Uterus (tissue), 2 donors: ENCODE data around the gene ARMH3.

Experiments used
- POLR2A ChIP-seq, 2 donors: fragments of 450-650 bp; IDR thresholded peaks; one replicate each; pipeline ENCODE4 v1.6.1; 2016; ENCODE audit warnings: antibody characterized with exemption in 2 of 2, mild to moderate bottlenecking in 1 of 2, moderate library complexity in 1 of 2
- TF ChIP-seq, protein P1 (sequence below), 4 experiments: fragments of 200-600 bp in 2 of 4; fragments of 450-650 bp in 2 of 4; sonication (generic) in 2 of 4; IDR thresholded peaks; one replicate each; pipeline ENCODE4 v1.5.1; 2016 to 2019; ENCODE audit warnings: antibody characterized with exemption in 4 of 4, mild to moderate bottlenecking in 2 of 4, moderate library complexity in 1 of 4

GRCh38 chr10:101803511-101803910 is 252.5 kb downstream of the ARMH3 start:
- TF ChIP-seq, protein P1, sequence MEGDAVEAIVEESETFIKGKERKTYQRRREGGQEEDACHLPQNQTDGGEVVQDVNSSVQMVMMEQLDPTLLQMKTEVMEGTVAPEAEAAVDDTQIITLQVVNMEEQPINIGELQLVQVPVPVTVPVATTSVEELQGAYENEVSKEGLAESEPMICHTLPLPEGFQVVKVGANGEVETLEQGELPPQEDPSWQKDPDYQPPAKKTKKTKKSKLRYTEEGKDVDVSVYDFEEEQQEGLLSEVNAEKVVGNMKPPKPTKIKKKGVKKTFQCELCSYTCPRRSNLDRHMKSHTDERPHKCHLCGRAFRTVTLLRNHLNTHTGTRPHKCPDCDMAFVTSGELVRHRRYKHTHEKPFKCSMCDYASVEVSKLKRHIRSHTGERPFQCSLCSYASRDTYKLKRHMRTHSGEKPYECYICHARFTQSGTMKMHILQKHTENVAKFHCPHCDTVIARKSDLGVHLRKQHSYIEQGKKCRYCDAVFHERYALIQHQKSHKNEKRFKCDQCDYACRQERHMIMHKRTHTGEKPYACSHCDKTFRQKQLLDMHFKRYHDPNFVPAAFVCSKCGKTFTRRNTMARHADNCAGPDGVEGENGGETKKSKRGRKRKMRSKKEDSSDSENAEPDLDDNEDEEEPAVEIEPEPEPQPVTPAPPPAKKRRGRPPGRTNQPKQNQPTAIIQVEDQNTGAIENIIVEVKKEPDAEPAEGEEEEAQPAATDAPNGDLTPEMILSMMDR (IDR thresholded peaks at IDR 0.05) = no peak
- TF ChIP-seq POLR2A (IDR thresholded peaks at IDR 0.05) = no peak
